HEK293T (cell line): Measurements from ENCODE around the gene CISH.

ENCODE experiments used
- CTCF ChIA-PET: fragments of 350-600 bp; formaldehyde crosslinking; extraction: SDS; loops from one replicate; lab custom pipeline; 2021; ENCODE audit warnings: antibody characterized with exemption, inconsistent platforms; lab: Yijun Ruan, JAX
- POLR2A ChIA-PET: fragments of 350-600 bp; formaldehyde crosslinking; extraction: SDS; loops from one replicate; lab custom pipeline; 2020; ENCODE audit warnings: antibody characterized with exemption, inconsistent platforms; lab: Yijun Ruan, JAX
- DNase-seq: peaks from one replicate; pipeline ENCODE4 v3.0.0; 2012; ENCODE audit warnings: mixed read lengths; ENCODE audit errors: extremely low spot score
- ARNT ChIP-seq: fragments of 450-650 bp; IDR thresholded peaks from 2 replicates; pipeline ENCODE4 v1.6.1; 2017; ENCODE audit warnings: mild to moderate bottlenecking
- BHLHE40 ChIP-seq: fragments of 450-650 bp; IDR thresholded peaks from 2 replicates; pipeline ENCODE4 v1.6.1; 2016; ENCODE audit warnings: mild to moderate bottlenecking, moderate library complexity, borderline replicate concordance
- CTBP1 ChIP-seq: fragments of 450-650 bp; IDR thresholded peaks from 2 replicates; pipeline ENCODE4 v1.6.1; 2016; ENCODE audit warnings: borderline replicate concordance
- ELF4 ChIP-seq: fragments of 450-650 bp; IDR thresholded peaks from 2 replicates; pipeline ENCODE4 v1.6.1; 2017; ENCODE audit warnings: antibody characterized with exemption
- FOXA1 ChIP-seq: fragments of 450-650 bp; IDR thresholded peaks from 2 replicates; pipeline ENCODE4 v1.6.1; 2016; ENCODE audit warnings: mild to moderate bottlenecking
- FOXK2 ChIP-seq: fragments of 450-650 bp; IDR thresholded peaks from 2 replicates; pipeline ENCODE4 v1.6.1; 2016; ENCODE audit warnings: mild to moderate bottlenecking
- FOXM1 ChIP-seq: fragments of 450-650 bp; IDR thresholded peaks from 2 replicates; pipeline ENCODE4 v1.6.1; 2017; ENCODE audit warnings: mild to moderate bottlenecking, borderline replicate concordance
- HDGF ChIP-seq: fragments of 450-650 bp; IDR thresholded peaks from 2 replicates; pipeline ENCODE4 v1.6.1; 2017; ENCODE audit warnings: antibody characterized with exemption, borderline replicate concordance
- L3MBTL2 ChIP-seq: fragments of 450-650 bp; conservative IDR thresholded peaks from 2 replicates; pipeline ENCODE4 v1.6.1; 2016; ENCODE audit warnings: mild to moderate bottlenecking
- LEF1 ChIP-seq: fragments of 450-650 bp; IDR thresholded peaks from 2 replicates; pipeline ENCODE4 v1.6.1; 2017; ENCODE audit warnings: mild to moderate bottlenecking, borderline replicate concordance
- NFRKB ChIP-seq: fragments of 450-650 bp; IDR thresholded peaks from 2 replicates; pipeline ENCODE4 v1.6.1; 2016; ENCODE audit warnings: mild to moderate bottlenecking, moderate library complexity
- PKNOX1 ChIP-seq: fragments of 450-650 bp; IDR thresholded peaks from 2 replicates; pipeline ENCODE4 v1.6.1; 2016
- SP1 ChIP-seq: fragments of 450-650 bp; IDR thresholded peaks from 2 replicates; pipeline ENCODE4 v1.6.1; 2017
- SUZ12 ChIP-seq: fragments of 450-650 bp; IDR thresholded peaks from 2 replicates; pipeline ENCODE4 v1.6.1; 2016; ENCODE audit warnings: mild to moderate bottlenecking
- TARDBP ChIP-seq: fragments of 450-650 bp; IDR thresholded peaks from 2 replicates; pipeline ENCODE4 v1.6.1; 2016
- ZNF384 ChIP-seq: fragments of 450-650 bp; IDR thresholded peaks from 2 replicates; pipeline ENCODE4 v1.6.1; 2016

Gene CISH

GRCh38 chr3:50567386-50568167 lies 44.0 kb downstream of the CISH start, which contains the start of gene C3orf18:
Gene C3orf18, minus strand, starts transcription at chr3:50567747. Its CDS starts 2,048 bp downstream, at chr3:50565699.
- peak; percentile 64 for DNase-seq
- TF ChIP-seq ZNF384 (no peak), PKNOX1 (peak; percentile 97), CTBP1 (no peak), ARNT (no peak)
- POLR2A ChIA-PET, result no interaction called here
- CTCF ChIA-PET, result interaction anchor here (1.2 kb wide), 1 partner anchor 39 kb away, joined by 3 read pairs; no protein-coding TSS in a partner anchor

GRCh38 chr3:50567011-50567385 lies 44.6 kb downstream of the CISH start:
- no peak for DNase-seq
- no peak for TF ChIP-seq L3MBTL2
- no peak for TF ChIP-seq SUZ12
- TF ChIP-seq ZNF384, result no peak
- no peak for TF ChIP-seq ELF4
- TF ChIP-seq LEF1, result no peak
- TF ChIP-seq FOXA1, result no peak
- TF ChIP-seq FOXM1, result no peak
- TF ChIP-seq ARNT, result no peak
- no peak for TF ChIP-seq TARDBP
- TF ChIP-seq FOXK2, result no peak
- TF ChIP-seq SP1, result no peak
- no peak for TF ChIP-seq NFRKB
- TF ChIP-seq CTBP1, result no peak
- TF ChIP-seq HDGF, result no peak
- no peak for TF ChIP-seq PKNOX1
- no peak for TF ChIP-seq BHLHE40
- ChIA-PET POLR2A (no interaction called here), CTCF (interaction anchor here (1.2 kb wide), 1 partner anchor 39 kb away, joined by 3 read pairs; no protein-coding TSS in a partner anchor)

GRCh38 chr3:50564321-50564720 lies 47.3 kb downstream of the CISH start:
- CTCF ChIA-PET, result no interaction called here
- no peak for DNase-seq
- POLR2A ChIA-PET, result no interaction called here
- TF ChIP-seq ARNT (no peak), SP1 (no peak), L3MBTL2 (no peak), FOXM1 (no peak), ZNF384 (no peak), SUZ12 (no peak), BHLHE40 (no peak), ELF4 (no peak), PKNOX1 (no peak)

DNA sequence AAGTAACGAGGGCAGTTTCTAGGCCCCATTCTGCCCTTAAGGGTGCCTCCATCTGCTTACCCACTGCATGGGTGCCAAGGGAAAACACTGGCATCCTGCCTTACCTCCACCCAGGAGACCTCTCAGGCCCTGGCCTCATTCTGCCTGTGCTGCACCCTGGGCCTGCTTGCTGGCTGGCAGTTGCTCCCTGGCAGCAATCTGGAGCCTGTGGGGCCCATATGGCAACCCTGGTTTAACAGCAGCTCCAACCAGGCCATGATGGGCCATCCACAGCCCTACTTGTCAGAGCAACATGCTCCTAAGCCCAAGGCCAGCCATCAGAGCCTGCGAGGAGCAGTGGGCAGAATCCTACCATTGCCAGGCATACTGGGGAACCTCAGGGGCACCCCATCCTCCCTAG lies 47.7 kb downstream of the CISH start:
- ChIA-PET CTCF (no interaction called here), POLR2A (no interaction called here)
- DNase-seq, result no peak
- TF ChIP-seq FOXM1 (no peak), PKNOX1 (no peak), ARNT (no peak), L3MBTL2 (no peak), ZNF384 (no peak), TARDBP (no peak), FOXA1 (no peak), HDGF (no peak), LEF1 (no peak), CTBP1 (no peak), SUZ12 (no peak), ELF4 (no peak), FOXK2 (no peak), SP1 (no peak)

DNA sequence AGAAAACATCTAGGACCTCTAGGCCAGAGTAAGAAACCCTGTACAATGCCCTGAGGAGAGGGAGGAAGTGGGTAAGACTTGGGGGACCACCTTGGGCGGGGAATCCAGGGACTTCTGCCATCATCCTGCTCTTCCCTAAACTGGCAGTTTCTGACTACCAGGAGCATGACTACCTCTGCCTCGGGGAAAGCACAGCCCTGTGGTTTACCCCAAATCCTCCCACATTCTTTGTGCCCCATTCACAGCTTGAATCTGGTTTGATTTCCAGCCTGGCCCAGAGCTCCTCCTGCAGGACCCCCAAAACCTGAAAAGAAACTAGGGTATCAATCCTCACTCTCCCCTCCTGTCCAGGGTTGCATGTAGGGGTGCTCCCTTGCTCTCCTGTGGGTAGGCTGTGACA lies 48.7 kb downstream of the CISH start:
- no peak for DNase-seq
- POLR2A ChIA-PET, result no interaction called here
- CTCF ChIA-PET, result no interaction called here
- TF ChIP-seq HDGF, result no peak
- no peak for TF ChIP-seq ELF4
- no peak for TF ChIP-seq ZNF384
- TF ChIP-seq FOXM1, result no peak
- no peak for TF ChIP-seq PKNOX1
- no peak for TF ChIP-seq SUZ12
- TF ChIP-seq SP1, result no peak
